Activated CD4-positive, alpha-beta T cell treated with anti-CD3 and anti-CD28 coated beads for 4 hours (primary cell): ENCODE measurements around the gene SLC45A3.
"Not testable (repeated sequence)": the region's sequence is repeated elsewhere in the genome, so short reads cannot be mapped to it uniquely, and the experiment has no call there.

ENCODE experiments used
- DNase-seq, 2 donors: peaks; one replicate each; pipeline ENCODE4 v3.0.0-alpha.2; 2020

SLC45A3 gene

GRCh38 chr1:205667909-205668643 lies 12.2 kb downstream of the SLC45A3 start:
- DNase-seq = no peak

- DNase-seq = no peak
Measured at GRCh38 chr1:205666372-205667166, 13.7 kb downstream of the SLC45A3 start.

- DNase-seq = no peak
Measured at GRCh38 chr1:205665201-205666045, 14.9 kb downstream of the SLC45A3 start.

- no peak for DNase-seq
Measured at GRCh38 chr1:205664399-205665017, 15.8 kb downstream of the SLC45A3 start.

- DNase-seq = no peak
Measured at GRCh38 chr1:205663286-205663936, 16.9 kb downstream of the SLC45A3 start.

DNA sequence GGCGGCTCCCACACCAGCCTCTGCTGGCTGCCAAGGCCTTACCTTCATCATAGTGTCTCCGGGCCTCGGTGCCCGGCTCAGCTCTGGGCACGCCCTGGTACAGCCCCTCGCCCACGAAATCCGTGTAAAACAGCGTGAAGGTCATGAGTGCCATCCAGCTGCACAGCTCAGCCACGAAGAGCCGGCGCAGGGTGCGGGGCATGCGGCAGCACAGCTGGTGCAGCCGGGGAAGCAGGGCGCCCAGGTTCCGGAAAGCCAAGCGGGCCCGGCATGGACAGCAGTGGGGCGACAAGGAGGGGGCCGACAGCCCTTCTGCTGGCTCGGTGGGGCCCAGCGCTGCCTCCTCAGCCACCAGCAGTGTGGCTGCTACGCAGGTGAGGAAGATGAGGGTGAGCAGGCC lies 17.5 kb downstream of the SLC45A3 start:
- no peak for DNase-seq

GRCh38 chr1:205662135-205662738 lies 18.1 kb downstream of the SLC45A3 start:
- DNase-seq = no peak

DNA sequence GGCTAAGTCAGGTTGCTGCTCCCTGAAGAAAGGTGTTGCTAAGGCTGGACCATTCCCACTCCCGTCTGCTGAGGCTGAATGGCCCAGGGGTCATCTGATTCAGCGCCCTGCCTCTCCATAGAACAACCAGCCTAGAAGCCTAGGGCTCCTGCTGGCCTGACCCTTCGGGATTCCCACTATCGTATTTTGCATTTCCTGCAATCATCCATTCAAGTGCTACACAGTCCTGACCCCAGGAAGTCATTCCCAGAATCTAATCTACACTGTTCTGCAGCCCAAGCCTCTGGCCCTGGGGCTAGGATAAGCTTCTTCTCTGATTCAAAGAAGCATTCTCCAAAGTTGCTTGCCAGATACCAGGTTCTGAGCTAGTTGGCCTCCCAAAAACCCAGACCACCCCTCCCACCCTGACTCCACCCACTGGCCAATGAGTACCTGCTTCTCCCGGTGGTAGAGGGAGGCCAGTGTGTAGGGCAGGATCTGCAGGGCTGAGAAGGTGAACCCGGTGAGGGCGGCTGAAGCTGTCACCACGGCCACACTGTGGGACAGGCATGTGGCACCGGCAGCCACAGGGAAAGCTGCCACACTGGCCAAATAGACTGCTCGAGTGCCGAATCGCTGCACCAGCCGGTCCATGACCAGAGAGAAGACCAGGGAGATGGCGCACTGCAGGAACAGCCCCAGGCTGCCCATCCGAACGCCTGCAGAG lies 18.7 kb downstream of the SLC45A3 start:
- DNase-seq = no peak

DNA sequence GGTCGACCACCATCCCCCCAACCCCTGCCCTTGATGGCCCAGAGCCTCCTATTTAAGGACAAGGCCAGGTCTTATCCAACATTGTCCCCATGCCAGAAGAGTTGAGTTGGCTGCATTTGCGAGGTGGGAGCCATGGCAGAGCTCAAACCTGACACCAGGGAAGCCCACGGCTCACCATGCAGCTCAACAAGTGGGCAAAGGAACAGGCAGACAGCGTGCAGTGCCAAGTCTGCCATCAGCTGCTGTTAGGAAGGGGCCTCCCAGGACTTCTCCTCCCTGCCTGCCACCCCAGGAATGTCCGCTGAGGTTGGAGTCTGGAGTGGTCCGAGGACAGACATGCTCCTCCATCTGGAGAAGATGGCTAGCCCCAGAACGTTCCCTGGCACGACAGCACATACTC lies 19.9 kb downstream of the SLC45A3 start:
- DNase-seq = no peak

GRCh38 chr1:205658943-205659581 lies 21.2 kb downstream of the SLC45A3 start:
- peak; percentile 72 to 79 for DNase-seq

DNA sequence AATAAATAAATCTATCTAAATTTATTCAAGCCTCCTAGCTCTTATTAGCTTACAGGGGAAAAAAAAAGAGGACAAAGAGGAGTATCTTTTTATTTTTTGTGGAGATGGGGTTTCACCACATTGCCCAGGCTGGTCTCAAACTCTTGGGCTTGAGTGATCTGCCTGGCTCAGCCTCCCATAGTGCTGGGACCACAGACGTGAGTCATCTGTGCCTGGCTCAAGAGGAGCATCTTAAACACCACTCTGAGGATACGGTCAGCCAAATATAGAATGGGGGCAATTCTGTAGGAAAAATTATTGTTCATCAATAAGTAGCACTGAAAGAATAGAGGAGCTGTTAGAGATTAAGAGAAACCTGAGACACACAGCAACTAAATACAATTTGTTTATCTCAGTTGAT lies 24.1 kb downstream of the SLC45A3 start:
- DNase-seq = no peak

DNA sequence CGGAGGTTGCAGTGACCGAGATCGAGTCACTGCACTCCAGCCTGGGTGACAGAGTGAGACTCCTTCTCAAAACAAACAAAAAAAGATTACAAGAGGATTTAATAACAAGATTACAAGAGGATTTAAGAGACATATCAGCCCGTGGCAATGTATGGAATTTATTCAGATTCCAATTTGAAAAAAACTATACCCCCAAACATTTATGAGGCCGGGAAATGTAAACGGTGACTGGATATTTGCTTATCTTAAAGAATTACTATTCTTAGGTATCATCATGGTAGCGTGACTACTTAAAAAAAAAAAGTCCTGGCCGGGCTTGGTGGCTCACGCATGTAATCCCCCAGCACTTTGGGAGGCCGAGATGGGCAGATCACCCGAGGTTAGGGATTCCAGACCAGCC lies 27.3 kb downstream of the SLC45A3 start:
- no peak for DNase-seq

DNA sequence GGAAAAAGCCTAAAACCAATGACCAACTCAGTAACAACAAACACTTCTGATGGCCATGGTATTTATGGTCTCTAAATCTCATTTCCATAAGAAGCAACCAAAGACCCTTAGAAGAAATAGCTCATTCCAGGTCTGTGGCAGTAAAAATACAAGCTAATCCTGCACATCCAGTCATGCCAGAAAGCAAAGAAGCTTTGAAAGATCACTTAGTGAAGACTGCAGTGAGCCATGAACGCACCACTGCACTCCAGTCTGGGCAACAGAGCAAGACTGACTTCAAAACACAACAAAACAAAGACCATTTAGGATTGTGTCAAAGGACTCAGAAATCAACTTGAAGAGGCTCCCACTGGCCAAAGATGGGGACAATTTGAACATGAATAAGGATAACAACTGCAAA lies 30.1 kb downstream of the SLC45A3 start:
- DNase-seq = no peak

DNA sequence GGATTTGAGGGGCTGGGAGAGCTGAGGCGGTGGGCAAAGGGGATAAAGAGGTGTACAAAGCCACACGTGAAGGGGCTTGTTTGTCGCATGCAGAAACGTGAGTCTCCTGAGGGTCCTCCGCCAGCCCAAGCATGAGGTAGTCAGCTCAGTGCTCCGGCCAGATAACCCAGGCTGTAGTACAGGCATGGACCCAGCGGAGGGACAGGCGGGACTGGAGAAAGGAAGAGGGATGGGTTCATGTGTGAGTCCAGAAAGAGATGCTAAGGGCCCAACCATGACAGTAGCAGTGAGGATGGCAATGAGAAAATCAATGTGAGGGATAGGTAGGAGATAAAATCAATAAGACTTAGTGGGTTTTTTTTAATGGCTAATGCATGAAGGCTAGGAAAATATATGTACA lies 34.8 kb downstream of the SLC45A3 start:
- no peak for DNase-seq

DNA sequence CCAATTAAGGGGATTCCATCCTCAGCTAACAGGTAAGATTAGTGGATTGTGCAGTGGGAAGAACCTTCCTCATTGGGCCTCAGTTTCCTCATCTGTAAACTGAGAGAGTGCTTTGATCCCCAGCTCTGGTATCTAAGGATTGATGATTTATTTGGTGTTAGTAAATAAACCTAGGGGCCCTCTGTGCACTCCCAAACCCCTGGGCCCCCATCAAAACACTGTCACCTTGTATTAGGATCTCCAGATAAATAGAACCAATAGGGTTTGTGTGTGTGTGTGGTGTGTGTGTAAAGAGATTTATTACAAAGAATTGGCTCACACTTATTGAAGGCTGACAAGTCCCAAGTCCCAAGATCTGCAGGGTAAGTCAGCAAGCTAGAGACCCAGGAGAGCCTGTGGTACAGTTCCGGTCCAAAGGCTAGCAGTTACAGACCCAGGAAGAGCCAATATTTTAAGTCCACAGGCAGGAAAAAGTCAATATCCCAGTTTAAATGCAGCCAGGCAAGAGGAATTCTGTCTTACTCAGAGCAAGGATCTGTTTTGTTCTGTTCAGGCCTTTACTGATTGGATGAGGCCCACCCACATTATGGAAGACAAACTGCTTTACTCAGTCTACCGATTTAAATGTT lies 37.5 kb downstream of the SLC45A3 start:
- DNase-seq = no peak

GRCh38 chr1:205639567-205639966 lies 40.7 kb downstream of the SLC45A3 start:
- DNase-seq = no peak

DNA sequence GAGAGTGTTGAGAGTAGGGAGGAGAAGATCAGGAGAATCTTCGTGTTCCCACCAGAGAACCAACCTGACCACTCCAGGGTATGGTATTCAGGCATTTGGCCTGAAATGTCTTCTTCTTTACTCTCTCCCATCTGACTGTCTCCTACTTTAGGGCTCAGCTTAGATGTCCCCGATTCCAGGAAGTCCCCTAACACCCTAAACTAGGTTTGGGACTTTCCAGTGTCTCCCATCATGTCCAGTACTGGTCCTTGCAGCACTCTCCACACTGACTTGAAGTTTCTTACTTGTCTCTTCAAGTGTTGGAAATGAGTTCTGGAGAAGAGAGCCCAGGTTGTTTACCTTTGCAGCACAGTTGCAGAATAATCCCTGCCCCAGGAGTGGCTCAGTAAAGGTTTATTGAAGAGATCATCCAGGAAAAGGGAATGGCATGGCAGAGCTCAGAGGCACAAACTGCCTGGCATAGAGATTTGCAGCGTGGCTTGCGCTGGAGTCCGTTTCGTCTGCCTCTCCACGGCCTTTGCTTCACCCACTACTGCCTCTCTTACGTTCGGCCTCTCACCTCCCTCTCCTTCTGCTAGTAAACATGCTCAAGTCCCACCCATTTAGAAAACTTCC lies 42.3 kb downstream of the SLC45A3 start:
- no peak for DNase-seq

DNA sequence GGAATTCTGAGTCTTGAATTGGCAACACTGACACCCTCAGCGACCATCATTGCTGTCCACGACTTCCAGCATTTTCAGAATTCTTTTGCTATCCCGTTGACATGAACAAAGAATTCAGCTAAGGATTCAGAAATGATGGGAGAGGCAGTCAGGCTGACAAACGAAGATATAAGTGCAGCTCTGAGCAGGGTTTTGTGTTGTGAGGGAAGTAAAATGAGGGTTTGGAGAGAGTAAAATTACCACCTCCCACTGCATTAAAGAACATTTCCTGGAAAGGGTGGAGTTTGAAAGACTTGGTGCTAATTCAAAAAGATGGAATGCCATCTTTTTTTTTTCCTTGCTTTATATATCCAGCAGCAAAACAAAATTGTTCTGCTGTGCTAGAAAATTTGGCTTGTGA lies 43.6 kb downstream of the SLC45A3 start:
- no peak for DNase-seq

DNA sequence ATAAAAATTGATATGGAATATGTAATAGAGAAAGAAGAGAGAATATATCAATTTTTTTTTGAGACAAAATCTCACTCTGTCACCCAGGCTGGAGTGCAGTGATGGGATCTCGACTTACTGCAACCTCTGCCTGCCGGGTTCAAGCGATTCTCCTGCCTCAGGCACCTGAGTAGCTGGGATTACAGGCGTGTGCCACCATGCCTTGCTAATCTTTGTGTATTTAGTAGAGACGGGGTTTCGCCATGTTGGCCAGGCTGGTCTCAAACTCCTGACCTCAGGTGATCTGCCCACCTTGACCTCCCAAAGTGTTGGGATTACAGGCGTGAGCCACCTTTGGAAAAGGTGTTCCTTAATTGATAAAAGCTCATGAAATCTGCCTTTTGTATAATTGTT lies 44.2 kb downstream of the SLC45A3 start:
- not testable (repeated sequence) for DNase-seq

- no peak for DNase-seq
Measured at GRCh38 chr1:205633421-205633976, 46.8 kb downstream of the SLC45A3 start.
